Aorta (tissue), 5 donors: ENCODE measurements around the gene LAMA4. TPM values are rescaled to one million over a fixed set of nuclear protein-coding genes. Genes with fewer than 3 reads are reported as not detected.
"Not testable (repeated sequence)": the region's sequence is repeated elsewhere in the genome, so short reads cannot be mapped to it uniquely, and the experiment has no call there.

ENCODE experiments used
- ATAC-seq: fragments of 200-7000 bp; cut with Tn5 transposase; one replicate; pipeline ENCODE4 v1.9.1; 2022; ENCODE audit warnings: moderate library complexity; ENCODE audit not compliant: low FRiP score
- DNase-seq, 2 donors: peaks; one replicate each; pipeline ENCODE4 v3.0.0-alpha.2; 2020
- H3K27ac ChIP-seq, 2 donors: one replicate each; pipeline ENCODE4 v1.5.1; 2013; ENCODE audit warnings: low read length in 2 of 2, mild to moderate bottlenecking in 2 of 2, moderate library complexity in 2 of 2, control low read depth in 1 of 2, inconsistent platforms in 1 of 2, low read depth in 1 of 2
- H3K27me3 ChIP-seq, 2 donors: one replicate each; pipeline ENCODE4 v1.6.1; 2013; ENCODE audit warnings: control low read depth in 1 of 2, low read length in 1 of 2, mild to moderate bottlenecking in 1 of 2, moderate library complexity in 1 of 2; ENCODE audit not compliant: insufficient read depth in 2 of 2, control insufficient read depth in 1 of 2
- H3K36me3 ChIP-seq, 2 donors: one replicate each; pipeline ENCODE4 v1.6.1; 2013; ENCODE audit warnings: control low read depth in 1 of 2, low read length in 1 of 2, mild to moderate bottlenecking in 1 of 2; ENCODE audit not compliant: insufficient read depth in 2 of 2, control insufficient read depth in 1 of 2
- H3K4me1 ChIP-seq, 2 donors: one replicate each; pipeline ENCODE4 v1.6.1; 2013; ENCODE audit warnings: low read length in 2 of 2, control low read depth in 1 of 2, mild to moderate bottlenecking in 1 of 2, moderate library complexity in 1 of 2; ENCODE audit not compliant: insufficient read depth in 2 of 2, control insufficient read depth in 1 of 2
- H3K4me3 ChIP-seq, 2 donors: one replicate each; pipeline ENCODE4 v1.5.1; 2013; ENCODE audit warnings: low read length in 2 of 2, control low read depth in 1 of 2, mild to moderate bottlenecking in 1 of 2
- H3K9me3 ChIP-seq: one replicate; pipeline ENCODE4 v1.6.1; 2013; ENCODE audit warnings: mild to moderate bottlenecking, low read length; ENCODE audit not compliant: control insufficient read depth
- WGBS, 2 donors: extraction: QIAGEN DNeasy Blood & Tissue Kit; methylation state at CpG; one replicate each; pipeline ENCODE4 v1.1.7; 2013; 5-methylcytosine and 5-hydroxymethylcytosine counted together
- intact Hi-C, 2 donors: fragments of 100-400 bp; cut with DNase I; formaldehyde crosslinking; loops; one replicate each; pipeline versions ENCODE4 v1.14.2 to v1.15.0; 2022
- polyA plus RNA-seq, 2 donors: library from polyadenylated mRNA; stranded (reverse); fragments of 200-250 nt; gene quantifications; one replicate each; pipeline ENCODE4 v1.2.3, GENCODE V29; 2013
- total RNA-seq, 2 donors: library from RNA; stranded (reverse); fragmentation: NEBNext Ultra II Directional; extraction: Animal tissue kit (Norgen Biotek cat#: 25700); gene quantifications; one replicate each; pipeline ENCODE4 v1.2.1, GENCODE V29; 2021
- donor health status: healthy with polysubstance abuse.
- donor health status: Bipolar disorder and iron deficiency.
- donor health status: DM: no; HTN: no; CAD: no.
- donor health status: DM: no; HTN: no; CAD: no.
- donor health status: DM: yes; HTN: yes; CAD: no.

LAMA4 gene
- total and polyA plus RNA-seq, 4 donors, result 7.8 to 150 (median 67.5) TPM

- DNase-seq, result no peak
- no peaks in the 10 kb centered on the region for H3K36me3 ChIP-seq
- H3K4me3 ChIP-seq, result no peak overlapping the region
- no peak for ATAC-seq
- 72 to 80% methylated on average over 5 of the region's 5 CpGs for WGBS, 2 donors
- no peak overlapping the region for H3K27ac ChIP-seq
- intact Hi-C loops, result no loop called here
- H3K9me3 ChIP-seq, result no peaks in the 10 kb centered on the region
- H3K27me3 ChIP-seq, result no peaks in the 10 kb centered on the region
- peaks cover 0 to 11% of the 10 kb centered on the region in 2 donors for H3K4me1 ChIP-seq
These were observed 48.8 kb downstream of the LAMA4 start for GRCh38 chr6:112205427-112206109.

- Histone ChIP-seq H3K4me3 (no peak overlapping the region), H3K36me3 (no peaks in the 10 kb centered on the region), H3K27ac (no peak overlapping the region), H3K27me3 (no peaks in the 10 kb centered on the region), H3K4me1 (peaks cover 0 to 11% of the 10 kb centered on the region in 2 donors), H3K9me3 (no peaks in the 10 kb centered on the region)
- ATAC-seq (no peak), DNase-seq (no peak)
- WGBS, 2 donors, result 89 to 92% methylated on average over 4 of the region's 4 CpGs
- intact Hi-C loops, result loop anchor here in 1 of 2 donors (5.0 kb wide), 1 partner anchor 48 kb away; the partner anchor contains the start of gene LAMA4
These were observed 50.0 kb downstream of the LAMA4 start for GRCh38 chr6:112204350-112204706.

- H3K4me1 ChIP-seq, result peaks cover 0 to 11% of the 10 kb centered on the region in 2 donors
These were observed 50.6 kb downstream of the LAMA4 start for GRCh38 chr6:112203577-112204349.

GRCh38 chr6:112202639-112203341 lies 51.6 kb downstream of the LAMA4 start:
- intact Hi-C loops, result loop anchor here in 1 of 2 donors (5.0 kb wide), 1 partner anchor 50 kb away; the partner anchor contains the start of gene LAMA4
- Histone ChIP-seq H3K4me1 (peaks cover 0 to 11% of the 10 kb centered on the region in 2 donors), H3K27ac (no peak overlapping the region), H3K36me3 (peaks cover 0 to 2% of the 10 kb centered on the region in 2 donors), H3K27me3 (no peaks in the 10 kb centered on the region), H3K9me3 (no peaks in the 10 kb centered on the region), H3K4me3 (no peak overlapping the region)
- 62 to 69% methylated on average over 12 of the region's 12 CpGs for WGBS, 2 donors
- DNase-seq (no peak), ATAC-seq (no peak)

More at GRCh38 chr6:112203577-112204349, 50.6 kb downstream of the LAMA4 start:
- H3K4me3 ChIP-seq, result no peak overlapping the region
- 82 to 84% methylated on average over 6 of the region's 6 CpGs for WGBS, 2 donors
- H3K27ac ChIP-seq, result no peak overlapping the region
- H3K27me3 ChIP-seq, result no peaks in the 10 kb centered on the region
- H3K9me3 ChIP-seq, result no peaks in the 10 kb centered on the region
- ATAC-seq (no peak), DNase-seq (no peak)
- intact Hi-C loops, result loop anchor here in 1 of 2 donors (5.0 kb wide), 1 partner anchor 49 kb away; the partner anchor contains the start of gene LAMA4
- peaks cover 0 to 2% of the 10 kb centered on the region in 2 donors for H3K36me3 ChIP-seq

- H3K27ac ChIP-seq, H3K4me1 ChIP-seq, ATAC-seq, H3K36me3 ChIP-seq, H3K27me3 ChIP-seq, H3K4me3 ChIP-seq, DNase-seq, H3K9me3 ChIP-seq: not testable (repeated sequence)
- intact Hi-C loops, result loop anchor here in 1 of 2 donors (5.0 kb wide), 1 partner anchor 52 kb away; the partner anchor contains the start of gene LAMA4
- WGBS, 2 donors, result 92 to 98% methylated on average over 2 of the region's 2 CpGs
These were observed 54.0 kb downstream of the LAMA4 start for GRCh38 chr6:112200185-112200914.

- ATAC-seq, result no peak
- Histone ChIP-seq H3K4me3 (no peak overlapping the region), H3K4me1 (peaks cover 0 to 5% of the 10 kb centered on the region in 2 donors), H3K27ac (no peak overlapping the region), H3K36me3 (peaks cover 0 to 2% of the 10 kb centered on the region in 2 donors), H3K27me3 (no peaks in the 10 kb centered on the region), H3K9me3 (no peaks in the 10 kb centered on the region)
- WGBS, 2 donors, result 93 to 97% methylated on average over 3 of the region's 3 CpGs
- intact Hi-C loops, result no loop called here
- no peak for DNase-seq
These were observed 55.4 kb downstream of the LAMA4 start for GRCh38 chr6:112199001-112199403.

GRCh38 chr6:112198582-112198981 lies 55.8 kb downstream of the LAMA4 start:
- Histone ChIP-seq H3K4me1 (peaks cover 0 to 5% of the 10 kb centered on the region in 2 donors), H3K9me3 (no peaks in the 10 kb centered on the region), H3K36me3 (peaks cover 0 to 2% of the 10 kb centered on the region in 2 donors), H3K4me3 (no peak overlapping the region), H3K27ac (no peak overlapping the region), H3K27me3 (no peaks in the 10 kb centered on the region)
- 82 to 83% methylated on average over 4 of the region's 4 CpGs for WGBS, 2 donors
- intact Hi-C loops, result no loop called here
- DNase-seq (no peak), ATAC-seq (no peak)

- 96 to 97% methylated on average over 2 of the region's 2 CpGs for WGBS, 2 donors
- Histone ChIP-seq H3K4me3 (no peak overlapping the region), H3K27me3 (no peaks in the 10 kb centered on the region), H3K27ac (no peak overlapping the region), H3K9me3 (no peaks in the 10 kb centered on the region), H3K4me1 (peaks cover 0 to 2% of the 10 kb centered on the region in 2 donors), H3K36me3 (peaks cover 0 to 2% of the 10 kb centered on the region in 2 donors)
- DNase-seq (no peak), ATAC-seq (no peak)
- intact Hi-C loops, result no loop called here
These were observed 56.7 kb downstream of the LAMA4 start for GRCh38 chr6:112197636-112198035.
